Mammary epithelial cell (primary cell): ENCODE results near the gene EEA1.

Source experiments
- CTCF ChIP-seq, 2 donors: IDR thresholded peaks in 1 of 2; conservative IDR thresholded peaks in 1 of 2; 2 replicates each; pipeline ENCODE4 v1.5.1; 2011 to 2012; ENCODE audit warnings: inconsistent platforms in 2 of 2, low read length in 2 of 2, mild to moderate bottlenecking in 2 of 2, control low read depth in 1 of 2, low read depth in 1 of 2; ENCODE audit not compliant: insufficient read depth in 1 of 2; ENCODE audit errors: extremely low read depth in 1 of 2
- EZH2 ChIP-seq: IDR thresholded peaks from 2 replicates; pipeline ENCODE4 v1.6.1; 2012; ENCODE audit warnings: low read length, inconsistent platforms, borderline replicate concordance

- TF ChIP-seq CTCF (conservative IDR thresholded peaks at IDR 0.05 in 1 of 2, IDR thresholded peaks at IDR 0.05 in 1 of 2; ENCODE audit: extremely low read depth in 1 of 2, insufficient read depth in 1 of 2, low read depth in 1 of 2, low read length in 2 of 2) = no peak
- TF ChIP-seq EZH2 = no peak
Observed at GRCh38 chr12:92877904-92878303, 51.2 kb downstream of the EEA1 start.
